GM19397 (cell line): ENCODE measurements around the gene PHRF1.
"Not testable (repeated sequence)": the region's sequence is repeated elsewhere in the genome, so short reads cannot be mapped to it uniquely, and the experiment has no call there.

ENCODE experiments used
- ATAC-seq: cut with Tn5 transposase; IDR thresholded peaks from one replicate; pipeline ENCODE4 v1.9.1; 2021; ENCODE audit warnings: mild to moderate bottlenecking, moderate library complexity; ENCODE audit not compliant: unreplicated experiment

Gene PHRF1

GRCh38 chr11:626475-627307 is 50.4 kb downstream of the PHRF1 start, which contains the start of gene SCT:
Gene SCT (minus strand): TSS chr11:627181. CDS start chr11:627143, 38 bp downstream.
- ATAC-seq: no peak

- no peak for ATAC-seq
Measured at GRCh38 chr11:627308-627576, 51.0 kb downstream of the PHRF1 start.

DNA sequence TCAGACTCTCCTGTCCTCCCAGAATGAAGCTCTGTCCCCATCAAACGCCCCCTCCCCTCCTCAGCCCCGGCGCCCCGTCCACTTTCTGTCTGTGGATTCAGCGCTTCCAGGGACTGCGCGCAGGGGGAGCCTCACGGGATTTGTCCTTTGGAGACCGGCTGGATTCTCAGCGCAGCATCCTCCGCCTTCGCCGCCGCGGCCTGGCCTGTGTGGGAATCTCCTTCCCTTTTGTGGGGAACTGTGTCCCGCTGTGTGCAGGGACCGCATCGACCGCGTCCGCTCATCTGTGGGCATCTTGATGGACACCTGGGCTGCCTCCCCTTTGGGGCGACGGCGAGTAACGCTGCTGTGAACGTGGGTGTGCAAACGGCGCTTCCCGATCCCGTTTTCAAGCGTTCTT is 51.8 kb downstream of the PHRF1 start:
- ATAC-seq: no peak

GRCh38 chr11:629237-629583 is 52.9 kb downstream of the PHRF1 start:
- ATAC-seq: no peak

- no peak for ATAC-seq
Measured at GRCh38 chr11:630871-631270, 54.6 kb downstream of the PHRF1 start.

DNA sequence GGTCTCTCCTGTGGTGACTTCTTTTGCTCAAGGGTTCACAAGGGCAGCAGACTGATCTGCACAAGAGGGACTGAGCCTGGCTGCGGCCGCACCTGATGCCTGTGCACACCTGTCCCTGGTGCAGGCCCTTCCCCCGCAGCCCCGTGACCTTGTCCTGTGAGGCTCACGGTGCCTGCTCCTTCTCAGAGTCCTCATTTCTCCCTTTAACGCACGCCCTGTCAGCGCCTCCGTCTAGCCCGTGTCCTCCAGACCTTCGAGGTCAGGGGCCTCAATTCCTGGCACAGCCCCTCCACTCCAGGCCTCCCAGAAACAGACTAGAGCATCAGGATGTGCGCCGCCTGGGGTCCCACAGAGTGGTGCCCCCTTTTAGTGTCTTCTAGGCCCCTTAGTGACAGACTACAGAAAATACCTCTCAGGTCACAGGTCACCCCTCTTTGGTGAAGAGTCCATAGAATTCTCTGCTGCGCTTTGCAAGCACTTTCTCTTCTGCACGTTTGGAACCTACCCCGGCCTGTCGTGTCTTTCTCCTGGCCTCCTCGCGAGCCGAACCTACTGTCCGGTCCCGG is 59.8 kb downstream of the PHRF1 start:
- ATAC-seq: no peak

GRCh38 chr11:636511-637332 is 60.5 kb downstream of the PHRF1 start, which contains the start of gene DRD4:
Gene DRD4 (plus strand): TSS chr11:637269. CDS start chr11:637305, 36 bp downstream.
- ATAC-seq: no peak

DNA sequence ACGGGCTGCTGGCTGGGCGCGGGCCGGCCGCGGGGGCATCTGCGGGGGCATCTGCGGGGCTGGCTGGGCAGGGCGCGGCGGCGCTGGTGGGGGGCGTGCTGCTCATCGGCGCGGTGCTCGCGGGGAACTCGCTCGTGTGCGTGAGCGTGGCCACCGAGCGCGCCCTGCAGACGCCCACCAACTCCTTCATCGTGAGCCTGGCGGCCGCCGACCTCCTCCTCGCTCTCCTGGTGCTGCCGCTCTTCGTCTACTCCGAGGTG is 61.0 kb downstream of the PHRF1 start:
- no peak for ATAC-seq

GRCh38 chr11:637593-638521 is 61.6 kb downstream of the PHRF1 start:
- ATAC-seq: no peak

DNA sequence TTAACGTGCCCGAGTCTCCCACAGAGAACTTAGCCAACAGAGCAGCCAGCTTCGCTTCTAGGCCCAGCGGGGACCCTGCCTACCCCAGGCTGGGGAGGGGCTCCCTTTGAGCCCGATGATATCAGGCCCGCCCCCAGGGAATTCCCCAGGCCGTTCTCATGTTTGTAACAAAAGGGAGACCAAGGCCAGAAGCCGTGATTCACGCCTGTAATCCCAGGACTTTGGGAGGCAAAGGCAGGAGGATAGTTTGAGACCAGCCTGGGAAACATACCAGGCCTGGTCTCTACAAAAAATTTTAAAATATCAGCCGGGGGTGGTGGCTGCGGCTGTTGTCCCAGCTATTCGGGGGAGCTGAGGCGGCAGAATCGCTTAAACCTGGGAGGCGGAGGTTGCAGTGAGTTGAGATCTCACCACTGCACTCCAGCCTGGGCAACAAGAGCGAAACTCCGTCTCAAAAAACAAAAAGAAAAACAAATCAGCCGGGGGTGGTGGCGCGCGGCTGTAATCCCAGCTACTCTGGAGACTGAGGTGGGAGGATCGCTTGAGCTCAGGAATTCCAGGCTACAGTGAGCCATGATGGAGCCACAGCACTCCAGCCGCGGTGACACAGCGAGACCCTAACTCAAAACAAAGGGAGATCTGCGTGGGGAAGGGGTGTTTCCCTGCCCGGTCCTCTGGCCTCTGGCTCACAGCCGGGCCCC is 62.5 kb downstream of the PHRF1 start:
- no peak for ATAC-seq

DNA sequence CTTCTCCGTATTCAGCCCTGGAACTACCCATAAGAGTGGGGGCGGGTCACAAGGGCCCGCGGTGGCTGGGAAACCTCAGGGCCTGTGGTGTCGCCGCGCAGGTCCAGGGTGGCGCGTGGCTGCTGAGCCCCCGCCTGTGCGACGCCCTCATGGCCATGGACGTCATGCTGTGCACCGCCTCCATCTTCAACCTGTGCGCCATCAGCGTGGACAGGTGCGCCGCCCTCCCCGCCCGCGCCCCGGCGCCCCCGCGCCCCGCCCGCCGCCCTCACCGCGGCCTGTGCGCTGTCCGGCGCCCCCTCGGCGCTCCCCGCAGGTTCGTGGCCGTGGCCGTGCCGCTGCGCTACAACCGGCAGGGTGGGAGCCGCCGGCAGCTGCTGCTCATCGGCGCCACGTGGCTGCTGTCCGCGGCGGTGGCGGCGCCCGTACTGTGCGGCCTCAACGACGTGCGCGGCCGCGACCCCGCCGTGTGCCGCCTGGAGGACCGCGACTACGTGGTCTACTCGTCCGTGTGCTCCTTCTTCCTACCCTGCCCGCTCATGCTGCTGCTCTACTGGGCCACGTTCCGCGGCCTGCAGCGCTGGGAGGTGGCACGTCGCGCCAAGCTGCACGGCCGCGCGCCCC is 63.2 kb downstream of the PHRF1 start:
- ATAC-seq: no peak

GRCh38 chr11:640021-640706 is 63.9 kb downstream of the PHRF1 start:
- ATAC-seq: no peak

- no peak for ATAC-seq
Measured at GRCh38 chr11:641806-642370, 65.6 kb downstream of the PHRF1 start.

- no peak for ATAC-seq
Measured at GRCh38 chr11:643366-643765, 67.1 kb downstream of the PHRF1 start.

GRCh38 chr11:643849-644738 is 67.8 kb downstream of the PHRF1 start:
- no peak for ATAC-seq

DNA sequence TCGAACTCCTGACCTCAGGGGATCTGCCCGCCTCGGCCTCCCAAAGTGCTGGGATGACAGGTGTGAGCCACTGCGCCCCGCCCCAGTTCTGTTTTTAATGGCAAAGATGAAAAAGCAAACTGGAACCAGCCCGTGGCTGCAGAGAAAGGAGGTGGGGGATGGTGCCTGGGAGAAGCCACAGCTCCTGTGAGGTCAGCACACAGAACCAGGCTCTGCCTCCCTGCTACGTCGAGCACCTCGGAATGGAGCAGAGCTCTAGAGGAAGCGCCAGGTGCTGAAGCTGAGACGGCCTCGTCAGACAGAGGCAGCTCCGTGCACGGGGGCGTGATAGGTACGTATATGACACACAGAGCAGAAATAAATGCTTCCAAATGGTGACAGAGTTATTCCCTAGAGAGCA is 69.3 kb downstream of the PHRF1 start:
- ATAC-seq: no peak

DNA sequence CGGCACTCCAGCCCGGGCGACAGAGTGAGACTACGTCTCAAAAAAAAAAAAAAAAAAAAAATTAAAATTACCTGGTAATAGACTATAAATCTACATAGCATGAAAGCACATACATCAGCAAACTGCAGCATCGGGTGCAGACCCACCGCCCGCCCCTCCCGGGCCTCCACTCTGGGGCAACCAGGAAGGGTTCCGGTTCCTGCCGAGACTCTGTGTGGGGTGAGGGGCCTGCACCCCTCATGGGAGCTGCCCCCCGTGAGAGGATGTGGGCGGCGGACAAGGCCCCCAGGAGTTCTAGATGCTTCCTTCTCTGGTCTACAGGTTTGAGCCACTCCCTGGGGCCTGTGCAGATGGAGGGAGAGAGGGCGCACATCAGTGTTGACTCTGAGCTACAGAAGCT is 69.9 kb downstream of the PHRF1 start:
- no peak for ATAC-seq

GRCh38 chr11:647672-648158 is 71.4 kb downstream of the PHRF1 start:
- ATAC-seq: not testable (repeated sequence)
